Activated T-helper 1 cell treated with anti-CD3 and anti-CD28 coated beads, Interleukin-12 subunit alpha, Interleukin-12 subunit beta, Interleukin-2, Interleukin-4 antibody, amounts not matched to agents 30 ng/mL and 10 ng/mL and 1 ng/mL, durations not matched to agents 14 hours and 24 hours and 36 hours (primary cell): ENCODE measurements around the gene DISC1. TPM values are rescaled to one million over a fixed set of nuclear protein-coding genes. Genes with fewer than 3 reads are reported as not detected.
A peak's percentile ranks its signal among the peaks of the same experiment; 100 is the strongest.
"Not testable (repeated sequence)": the region's sequence is repeated elsewhere in the genome, so short reads cannot be mapped to it uniquely, and the experiment has no call there.

ENCODE experiments used
- DNase-seq: peaks from one replicate; pipeline ENCODE4 v3.0.0; 2021; ENCODE audit warnings: low spot score
- H3K27ac Mint-ChIP-seq: one replicate; pipeline ENCODE4 v1.8.0; 2021; ENCODE audit warnings: mild to moderate bottlenecking, mixed read lengths
- H3K27me3 Mint-ChIP-seq: one replicate; pipeline ENCODE4 v1.8.0; 2022; ENCODE audit warnings: mild to moderate bottlenecking, moderate library complexity, mixed read lengths; ENCODE audit not compliant: insufficient read depth
- H3K36me3 Mint-ChIP-seq: one replicate; pipeline ENCODE4 v1.8.0; 2021; ENCODE audit warnings: low read depth, mixed read lengths
- H3K4me1 Mint-ChIP-seq: one replicate; pipeline ENCODE4 v1.8.0; 2021; ENCODE audit warnings: low read depth, mixed read lengths
- H3K4me3 Mint-ChIP-seq: one replicate; pipeline ENCODE4 v1.8.0; 2021; ENCODE audit warnings: mild to moderate bottlenecking, moderate library complexity, mixed read lengths
- H3K9me3 Mint-ChIP-seq: one replicate; pipeline ENCODE4 v1.8.0; 2021; ENCODE audit warnings: mixed read lengths
- intact Hi-C: fragments of 100-400 bp; cut with micrococcal nuclease; formaldehyde crosslinking; loops from one replicate; pipeline ENCODE4 v1.15.1; 2024
- total RNA-seq: library from RNA; stranded (reverse); gene quantifications from 2 replicates; pipeline ENCODE4 v1.2.3, GENCODE V29; 2022

The DISC1 gene
- total RNA-seq, 1 donor from 2014 or later: 3.3 TPM

GRCh38 chr1:231612393-231613089 is 14.0 kb upstream of the DISC1 start:
- intact Hi-C loops: loop anchor here (1.0 kb wide), 1 partner anchor 15 kb away; no protein-coding TSS in a partner anchor
- peaks cover 12% of the 10 kb centered on the region for H3K27me3 Mint-ChIP-seq
- H3K9me3 Mint-ChIP-seq: peaks cover 24% of the 10 kb centered on the region
- H3K27ac Mint-ChIP-seq: peak overlapping the region; percentile 92
- peak overlapping the region; percentile 69 for H3K4me3 Mint-ChIP-seq
- H3K36me3 Mint-ChIP-seq: peaks cover 18% of the 10 kb centered on the region
- DNase-seq: peak; percentile 50
- peaks cover 55% of the 10 kb centered on the region for H3K4me1 Mint-ChIP-seq

GRCh38 chr1:231613419-231614349 is 12.9 kb upstream of the DISC1 start:
- peaks cover 24% of the 10 kb centered on the region for H3K9me3 Mint-ChIP-seq
- H3K36me3 Mint-ChIP-seq: peaks cover 18% of the 10 kb centered on the region
- H3K4me3 Mint-ChIP-seq: peak overlapping the region; percentile 69
- DNase-seq: no peak
- H3K27me3 Mint-ChIP-seq: peaks cover 8% of the 10 kb centered on the region
- H3K27ac Mint-ChIP-seq: peak overlapping the region; percentile 92
- intact Hi-C loops: no loop called here
- H3K4me1 Mint-ChIP-seq: peaks cover 55% of the 10 kb centered on the region

GRCh38 chr1:231616667-231617066 is 9.9 kb upstream of the DISC1 start:
- intact Hi-C loops: no loop called here
- no peak for DNase-seq
- Mint-ChIP-seq H3K4me3 (no peak overlapping the region), H3K27me3 (peaks cover 19% of the 10 kb centered on the region), H3K4me1 (peaks cover 36% of the 10 kb centered on the region), H3K27ac (no peak overlapping the region), H3K36me3 (peaks cover 15% of the 10 kb centered on the region), H3K9me3 (peaks cover 24% of the 10 kb centered on the region)

- H3K9me3 Mint-ChIP-seq: peaks cover 21% of the 10 kb centered on the region
Measured at GRCh38 chr1:231618609-231619256, 7.9 kb upstream of the DISC1 start.

GRCh38 chr1:231619257-231619634 is 7.3 kb upstream of the DISC1 start:
- Mint-ChIP-seq H3K9me3 (peaks cover 16% of the 10 kb centered on the region), H3K27me3 (peaks cover 37% of the 10 kb centered on the region), H3K4me1 (peaks cover 10% of the 10 kb centered on the region), H3K27ac (no peak overlapping the region), H3K4me3 (no peak overlapping the region), H3K36me3 (peaks cover 9% of the 10 kb centered on the region)
- no peak for DNase-seq
- intact Hi-C loops: no loop called here

More at GRCh38 chr1:231618609-231619256, 7.9 kb upstream of the DISC1 start:
- no peak for DNase-seq
- Mint-ChIP-seq H3K27ac (no peak overlapping the region), H3K36me3 (peaks cover 11% of the 10 kb centered on the region), H3K27me3 (peaks cover 34% of the 10 kb centered on the region), H3K4me3 (no peak overlapping the region), H3K4me1 (peaks cover 16% of the 10 kb centered on the region)
- intact Hi-C loops: no loop called here

GRCh38 chr1:231625042-231625441 is 1.5 kb upstream of the DISC1 start:
- not testable (repeated sequence) for H3K36me3 Mint-ChIP-seq, H3K27ac Mint-ChIP-seq, H3K9me3 Mint-ChIP-seq, DNase-seq
- intact Hi-C loops: loop anchor here (10.0 kb wide), 1 partner anchor 500 kb away; no protein-coding TSS in a partner anchor
- peaks cover 32% of the 10 kb centered on the region for H3K27me3 Mint-ChIP-seq
- H3K4me1 Mint-ChIP-seq: peaks cover 23% of the 10 kb centered on the region
- peak overlapping the region; percentile 5 for H3K4me3 Mint-ChIP-seq

GRCh38 chr1:231625975-231626534 is 535 bp upstream of the DISC1 start:
- Mint-ChIP-seq H3K27ac (peak overlapping the region; percentile 71), H3K4me1 (peaks cover 31% of the 10 kb centered on the region), H3K4me3 (peak overlapping the region; percentile 86), H3K9me3 (no peaks in the 10 kb centered on the region), H3K36me3 (peaks cover 1% of the 10 kb centered on the region), H3K27me3 (peaks cover 26% of the 10 kb centered on the region)
- DNase-seq: no peak
- intact Hi-C loops: loop anchor here (1.0 to 10.0 kb wide), 3 partner anchors 98 to 499 kb away; partner anchors contain the start of genes GNPAT and TSNAX

GRCh38 chr1:231626951-231627614 is 493 bp downstream of the DISC1 start:
- H3K36me3 Mint-ChIP-seq: peaks cover 1% of the 10 kb centered on the region
- DNase-seq: peak; percentile 43
- H3K27me3 Mint-ChIP-seq: peaks cover 21% of the 10 kb centered on the region
- intact Hi-C loops: loop anchor here (1.0 to 10.0 kb wide), 4 partner anchors 15 to 498 kb away; partner anchors contain the start of genes GNPAT and TSNAX
- peaks cover 32% of the 10 kb centered on the region for H3K4me1 Mint-ChIP-seq
- H3K4me3 Mint-ChIP-seq: peak overlapping the region; percentile 86
- no peaks in the 10 kb centered on the region for H3K9me3 Mint-ChIP-seq
- H3K27ac Mint-ChIP-seq: peak overlapping the region; percentile 46

GRCh38 chr1:231628207-231628876 is 1.8 kb downstream of the DISC1 start:
- no peak for DNase-seq
- Mint-ChIP-seq H3K4me1 (peaks cover 32% of the 10 kb centered on the region), H3K9me3 (no peaks in the 10 kb centered on the region), H3K27me3 (peaks cover 10% of the 10 kb centered on the region), H3K27ac (peak overlapping the region; percentile 51), H3K4me3 (peak overlapping the region; percentile 86), H3K36me3 (peaks cover 4% of the 10 kb centered on the region)
- intact Hi-C loops: loop anchor here (10.0 kb wide), 1 partner anchor 496 kb away; no protein-coding TSS in a partner anchor

- DNase-seq: no peak
- Mint-ChIP-seq H3K36me3 (peaks cover 4% of the 10 kb centered on the region), H3K4me3 (peak overlapping the region; percentile 34), H3K27ac (peak overlapping the region; percentile 63), H3K9me3 (no peaks in the 10 kb centered on the region), H3K27me3 (peaks cover 4% of the 10 kb centered on the region), H3K4me1 (peaks cover 32% of the 10 kb centered on the region)
- intact Hi-C loops: loop anchor here (10.0 kb wide), 1 partner anchor 496 kb away; no protein-coding TSS in a partner anchor
Measured at GRCh38 chr1:231629132-231629531, 2.5 kb downstream of the DISC1 start.

- Mint-ChIP-seq H3K4me1 (peaks cover 31% of the 10 kb centered on the region), H3K27me3 (peaks cover 4% of the 10 kb centered on the region), H3K9me3 (no peaks in the 10 kb centered on the region), H3K36me3 (peaks cover 4% of the 10 kb centered on the region), H3K4me3 (no peak overlapping the region), H3K27ac (no peak overlapping the region)
- intact Hi-C loops: no loop called here
- no peak for DNase-seq
Measured at GRCh38 chr1:231630558-231631205, 4.1 kb downstream of the DISC1 start.
